Cardiac septum (tissue), 1 donor: Measurements from ENCODE around the gene RASIP1. TPM values are rescaled to one million over a fixed set of nuclear protein-coding genes. Genes with fewer than 3 reads are reported as not detected.
"Not testable (repeated sequence)": the region's sequence is repeated elsewhere in the genome, so short reads cannot be mapped to it uniquely, and the experiment has no call there.

Experiments
- DNase-seq: peaks from one replicate; pipeline ENCODE4 v3.0.0-alpha.2; 2020; ENCODE audit warnings: low spot score
- intact Hi-C: fragments of 100-400 bp; cut with DNase I; formaldehyde crosslinking; loops from one replicate; pipeline ENCODE4 v1.14.0; 2022
- long read RNA-seq: library from polyadenylated mRNA; unstranded; transcript quantifications from one replicate; pipeline ENCODE4 v2.0.0, GENCODE V29; 2021
- total RNA-seq: library from RNA; stranded (reverse); fragmentation: NEBNext Ultra II Directional; extraction: Animal tissue kit (Norgen Biotek cat#: 25700); gene quantifications from one replicate; pipeline ENCODE4 v1.2.1, GENCODE V29; 2021
- donor health status: DM: no; HTN: no; CAD: no.

The RASIP1 gene
- 13.6 TPM for total RNA-seq
- long read RNA-seq, transcript RASIP1-201 (12 exons, 3,308 nt): major isoform, 11 of 38 reads
- long read RNA-seq, partial matches to known transcripts: 23 of 38 reads
- long read RNA-seq, other reads (novel, unspliced or antisense): 3 of 38 reads

GRCh38 chr19:48740164-48740972, at the start of gene RASIP1:
TSS of gene RASIP1 (minus strand) at chr19:48740610. CDS start at chr19:48740282, 328 bp downstream.
- no peak for DNase-seq
- intact Hi-C loops: no loop called here

- DNase-seq, intact Hi-C loops: not testable (repeated sequence)
Observed at GRCh38 chr19:48787331-48787730, 46.9 kb upstream of the RASIP1 start.

GRCh38 chr19:48786422-48786821, 46.0 kb upstream of the RASIP1 start:
- intact Hi-C loops, DNase-seq: not testable (repeated sequence)

- no peak for DNase-seq
- intact Hi-C loops: loop anchor here (5.0 kb wide), 1 partner anchor 122 kb away; no protein-coding TSS in a partner anchor
Observed at GRCh38 chr19:48784527-48784926, 44.1 kb upstream of the RASIP1 start.

- DNase-seq: no peak
Observed at GRCh38 chr19:48780631-48781391, 40.4 kb upstream of the RASIP1 start.

GRCh38 chr19:48779636-48780035, 39.2 kb upstream of the RASIP1 start:
- intact Hi-C loops: loop anchor here (5.0 kb wide), 1 partner anchor 117 kb away; no protein-coding TSS in a partner anchor
- DNase-seq: no peak

More at GRCh38 chr19:48780631-48781391, 40.4 kb upstream of the RASIP1 start:
- intact Hi-C loops: loop anchor here (5.0 kb wide), 1 partner anchor 119 kb away; no protein-coding TSS in a partner anchor

GRCh38 chr19:48777720-48778119, 37.3 kb upstream of the RASIP1 start:
- no peak for DNase-seq
- intact Hi-C loops: no loop called here

GRCh38 chr19:48777139-48777538, 36.7 kb upstream of the RASIP1 start:
- intact Hi-C loops: no loop called here
- DNase-seq: no peak

GRCh38 chr19:48772503-48772953, 32.1 kb upstream of the RASIP1 start:
- intact Hi-C loops: no loop called here
- no peak for DNase-seq

- intact Hi-C loops: no loop called here
- no peak for DNase-seq
Observed at GRCh38 chr19:48770734-48771472, 30.5 kb upstream of the RASIP1 start.

GRCh38 chr19:48770266-48770665, 29.9 kb upstream of the RASIP1 start:
- no peak for DNase-seq
- intact Hi-C loops: no loop called here

GRCh38 chr19:48768994-48769713, 28.7 kb upstream of the RASIP1 start:
- intact Hi-C loops: no loop called here
- no peak for DNase-seq

GRCh38 chr19:48768171-48768753, 27.9 kb upstream of the RASIP1 start:
- intact Hi-C loops: not testable (repeated sequence)

GRCh38 chr19:48765816-48766215, 25.4 kb upstream of the RASIP1 start:
- intact Hi-C loops, DNase-seq: not testable (repeated sequence)

More at GRCh38 chr19:48768171-48768753, 27.9 kb upstream of the RASIP1 start:
- not testable (repeated sequence) for DNase-seq

GRCh38 chr19:48760504-48761205, 20.2 kb upstream of the RASIP1 start:
- DNase-seq: no peak
- intact Hi-C loops: no loop called here

GRCh38 chr19:48757741-48758144, 17.3 kb upstream of the RASIP1 start:
- DNase-seq: no peak
- intact Hi-C loops: no loop called here

GRCh38 chr19:48757089-48757675, 16.8 kb upstream of the RASIP1 start:
- intact Hi-C loops: no loop called here
- DNase-seq: no peak
